Esophagus muscularis mucosa (tissue), 3 donors: ENCODE results near the gene DFFB.

Source experiments
- CTCF ChIP-seq, 3 experiments: fragments of 200-600 bp in 2 of 3; fragments of 450-650 bp in 1 of 3; sonication (generic) in 2 of 3; IDR thresholded peaks; one replicate each; pipeline ENCODE4 v1.5.1; 2017 to 2019; ENCODE audit warnings: antibody characterized with exemption in 3 of 3, mild to moderate bottlenecking in 2 of 3, moderate library complexity in 1 of 3
- POLR2A ChIP-seq: fragments of 450-650 bp; IDR thresholded peaks from one replicate; pipeline ENCODE4 v1.6.1; 2017; ENCODE audit warnings: antibody characterized with exemption, moderate library complexity, mild to moderate bottlenecking, low read depth
- POLR2AphosphoS5 ChIP-seq, 2 donors: sonication (generic); formaldehyde crosslinking; IDR thresholded peaks; one replicate each; pipeline ENCODE4 v1.6.1; 2017; ENCODE audit warnings: antibody characterized with exemption in 2 of 2

GRCh38 chr1:3928586-3928985 is 71.3 kb downstream of the DFFB start:
- no peak for TF ChIP-seq CTCF (IDR thresholded peaks at IDR 0.05)
- TF ChIP-seq POLR2A, result no peak
- no peak for TF ChIP-seq POLR2AphosphoS5 (IDR thresholded peaks at IDR 0.05)
